Panc1 (cell line): ENCODE measurements around the gene CLDN5. TPM values are rescaled to one million over a fixed set of nuclear protein-coding genes. Genes with fewer than 3 reads are reported as not detected.
"Not testable (repeated sequence)": the region's sequence is repeated elsewhere in the genome, so short reads cannot be mapped to it uniquely, and the experiment has no call there.

Source experiments
- ATAC-seq: fragments of 200-7000 bp; cut with Tn5 transposase; 2 replicates; pipeline ENCODE4 v1.9.1; 2020; ENCODE audit warnings: mild to moderate bottlenecking, moderate library complexity
- BruUV-seq: library from RNA; stranded (reverse); fragments of 400-500 nt; replicated peaks from 2 replicates; lab custom pipeline; 2021; lab: Mats Ljungman, UMichigan
- CTCF ChIA-PET: fragments of 300-600 bp; sonication (Branson Sonifier 250); formaldehyde crosslinking; loops from one replicate; lab custom pipeline; 2022; ENCODE audit warnings: antibody characterized with exemption; lab: Charles Lee
- POLR2A ChIA-PET: fragments of 300-600 bp; sonication (Branson Sonifier 250); formaldehyde crosslinking; loops from one replicate; lab custom pipeline; 2022; ENCODE audit warnings: antibody characterized with exemption; lab: Charles Lee
- DNase-seq: peaks from one replicate; pipeline ENCODE4 v3.0.0-alpha.2; 2010; ENCODE audit warnings: low read depth, low spot score
- H3K27ac ChIP-seq: 2 replicates; pipeline ENCODE4 v1.5.1; 2011; ENCODE audit warnings: mild to moderate bottlenecking, low read length, inconsistent platforms
- H3K27me3 ChIP-seq: fragments of 200-500 bp; sonication (Bioruptor generic); 2 replicates; pipeline ENCODE4 v1.6.0; 2014; ENCODE audit warnings: low read length, inconsistent platforms; ENCODE audit not compliant: control insufficient read depth, insufficient read depth
- H3K36me3 ChIP-seq: fragments of 200-500 bp; sonication (Bioruptor generic); 2 replicates; pipeline ENCODE4 v1.5.1; 2014; ENCODE audit warnings: inconsistent platforms, mild to moderate bottlenecking, low read length, moderate library complexity; ENCODE audit not compliant: control insufficient read depth, insufficient read depth
- H3K4me1 ChIP-seq: 2 replicates; pipeline ENCODE4 v1.5.1; 2011; ENCODE audit warnings: inconsistent platforms, mild to moderate bottlenecking, low read length, moderate library complexity; ENCODE audit not compliant: control insufficient read depth, insufficient read depth
- H3K4me3 ChIP-seq, 2 experiments: 2 replicates each; pipeline ENCODE4 v1.5.1; 2011 to 2012; ENCODE audit warnings: low read depth in 2 of 2, low read length in 2 of 2, mild to moderate bottlenecking in 2 of 2, inconsistent platforms in 1 of 2, moderate library complexity in 1 of 2
- H3K9me3 ChIP-seq: fragments of 200-500 bp; sonication (Bioruptor generic); 2 replicates; pipeline ENCODE4 v1.5.1; 2014; ENCODE audit warnings: low read depth, mild to moderate bottlenecking, inconsistent platforms, low read length, moderate library complexity; ENCODE audit not compliant: control insufficient read depth, insufficient read depth
- CTCF ChIP-seq: fragments of 450-650 bp; IDR thresholded peaks from 2 replicates; pipeline ENCODE4 v1.5.1; 2017; ENCODE audit warnings: mild to moderate bottlenecking
- POLR2AphosphoS5 ChIP-seq: IDR thresholded peaks from 2 replicates; pipeline ENCODE4 v1.6.1; 2012; ENCODE audit warnings: mild to moderate bottlenecking, low read depth, low read length, moderate library complexity
- REST ChIP-seq, 2 experiments: IDR thresholded peaks; 2 replicates each; pipeline ENCODE4 v1.6.1; 2011 to 2012; ENCODE audit warnings: low read depth in 2 of 2, control low read depth in 1 of 2, low read length in 1 of 2, mild to moderate bottlenecking in 1 of 2, moderate library complexity in 1 of 2; ENCODE audit not compliant: insufficient read depth in 1 of 2
- SIN3A ChIP-seq: IDR thresholded peaks from 2 replicates; pipeline ENCODE4 v1.6.1; 2012; ENCODE audit warnings: low read depth, mild to moderate bottlenecking, low read length, moderate library complexity, borderline replicate concordance; ENCODE audit not compliant: insufficient read depth
- TCF7L2 ChIP-seq: IDR thresholded peaks from 2 replicates; pipeline ENCODE4 v1.6.1; 2011; ENCODE audit warnings: mild to moderate bottlenecking, low read depth, low read length, inconsistent platforms
- in situ Hi-C: cut with HindIII; loops from 2 replicates; pipeline ENCODE4 v1.10.0; 2016; ENCODE audit warnings: low sequenced_read_pairs, low pct_unique_long_range_greater_than_20kb
- intact Hi-C: fragments of 100-400 bp; cut with micrococcal nuclease; formaldehyde crosslinking; loops from one replicate; pipeline ENCODE4 v1.10.0; 2022; ENCODE audit not compliant: unreplicated experiment
- total RNA-seq: library from RNA; stranded (reverse); gene quantifications from one replicate; pipeline ENCODE4 v1.2.1, GENCODE V29; 2021; ENCODE audit not compliant: unreplicated experiment

The CLDN5 gene
- total RNA-seq, 1 experiment from 2014 or later, result 0.18 TPM

- no peak overlapping the region for H3K4me3 ChIP-seq
- BruUV-seq, result no TSS peak
- H3K4me1 ChIP-seq, result no peaks in the 10 kb centered on the region
- CTCF ChIA-PET, result interaction anchor here (0.7 kb wide), 1 partner anchor 48 kb away, joined by 3 read pairs; no protein-coding TSS in a partner anchor
- no peaks in the 10 kb centered on the region for H3K36me3 ChIP-seq
- no peaks in the 10 kb centered on the region for H3K9me3 ChIP-seq
- H3K27ac ChIP-seq, result no peak overlapping the region
- no peaks in the 10 kb centered on the region for H3K27me3 ChIP-seq
- POLR2A ChIA-PET, result no interaction called here
- intact Hi-C loops (no loop called here), in situ Hi-C loops (no loop called here)
- no peak for ATAC-seq
- no peak for DNase-seq
- TF ChIP-seq SIN3A (no peak), POLR2AphosphoS5 (no peak), TCF7L2 (no peak), CTCF (no peak), REST (IDR thresholded peaks at IDR 0.05; ENCODE audit: insufficient read depth in 1 of 2, low read depth in 2 of 2, low read length in 1 of 2) (no peak)
Observed at GRCh38 chr22:19533049-19533626, 8.9 kb upstream of the CLDN5 start.

GRCh38 chr22:19531327-19531726 lies 7.1 kb upstream of the CLDN5 start:
- in situ Hi-C loops, H3K9me3 ChIP-seq, CTCF ChIA-PET, H3K4me1 ChIP-seq, H3K4me3 ChIP-seq, H3K27ac ChIP-seq, BruUV-seq, H3K36me3 ChIP-seq, intact Hi-C loops, POLR2A ChIA-PET, H3K27me3 ChIP-seq, DNase-seq, ATAC-seq: not testable (repeated sequence)

GRCh38 chr22:19530751-19531150 lies 6.5 kb upstream of the CLDN5 start:
- no peak for TF ChIP-seq CTCF
- no peak for TF ChIP-seq REST (IDR thresholded peaks at IDR 0.05; ENCODE audit: insufficient read depth in 1 of 2, low read depth in 2 of 2, low read length in 1 of 2)
- TF ChIP-seq SIN3A, result no peak
- no peak for TF ChIP-seq TCF7L2
- no peak for TF ChIP-seq POLR2AphosphoS5
- in situ Hi-C loops (no loop called here), intact Hi-C loops (no loop called here)
- H3K36me3 ChIP-seq, result no peaks in the 10 kb centered on the region
- H3K27me3 ChIP-seq, result no peaks in the 10 kb centered on the region
- POLR2A ChIA-PET, result no interaction called here
- H3K9me3 ChIP-seq, result no peaks in the 10 kb centered on the region
- CTCF ChIA-PET, result no interaction called here
- BruUV-seq, result no TSS peak
- no peak for DNase-seq
- no peak for ATAC-seq
- H3K27ac ChIP-seq, result no peak overlapping the region
- H3K4me1 ChIP-seq, result no peaks in the 10 kb centered on the region
- H3K4me3 ChIP-seq, result no peak overlapping the region
